ENCODE measurements around the gene TTC3. TPM values are rescaled to one million over a fixed set of nuclear protein-coding genes. Genes with fewer than 3 reads are reported as not detected.

The TTC3 gene
- total RNA-seq, 1 donor from 2014 or later, result 60.9 TPM

GRCh38 chr21:37063433-37063832 lies 9.6 kb upstream of the TTC3 start:
- Mint-ChIP-seq H3K27me3 (ENCODE audit: low read depth) (no peaks in the 10 kb centered on the region), H3K36me3 (ENCODE audit: low read depth) (peaks cover 10% of the 10 kb centered on the region), H3K4me1 (ENCODE audit: low read depth) (no peaks in the 10 kb centered on the region), H3K9me3 (no peaks in the 10 kb centered on the region), H3K27ac (no peak overlapping the region), H3K4me3 (ENCODE audit: low read depth) (no peak overlapping the region)
- DNase-seq (ENCODE audit: low spot score), result no peak
- intact Hi-C loops (cut with micrococcal nuclease), result no loop called here

GRCh38 chr21:37064841-37065240 lies 8.2 kb upstream of the TTC3 start:
- Mint-ChIP-seq H3K4me3 (ENCODE audit: low read depth) (no peak overlapping the region), H3K4me1 (ENCODE audit: low read depth) (peaks cover 4% of the 10 kb centered on the region), H3K9me3 (no peaks in the 10 kb centered on the region), H3K36me3 (ENCODE audit: low read depth) (peaks cover 20% of the 10 kb centered on the region), H3K27ac (peak overlapping the region; percentile 3), H3K27me3 (ENCODE audit: low read depth) (no peaks in the 10 kb centered on the region)
- DNase-seq (ENCODE audit: low spot score), result no peak
- intact Hi-C loops (cut with micrococcal nuclease), result no loop called here

GRCh38 chr21:37065561-37066177 lies 7.4 kb upstream of the TTC3 start:
- Mint-ChIP-seq H3K9me3 (no peaks in the 10 kb centered on the region), H3K36me3 (ENCODE audit: low read depth) (peaks cover 27% of the 10 kb centered on the region)

GRCh38 chr21:37071561-37072273 lies 1.3 kb upstream of the TTC3 start:
- Mint-ChIP-seq H3K27ac (peak overlapping the region; percentile 78), H3K9me3 (no peaks in the 10 kb centered on the region), H3K4me3 (ENCODE audit: low read depth) (peak overlapping the region; percentile 81), H3K27me3 (ENCODE audit: low read depth) (no peaks in the 10 kb centered on the region), H3K36me3 (ENCODE audit: low read depth) (peaks cover 36% of the 10 kb centered on the region), H3K4me1 (ENCODE audit: low read depth) (peaks cover 39% of the 10 kb centered on the region)
- DNase-seq (ENCODE audit: low spot score), result no peak
- intact Hi-C loops (cut with micrococcal nuclease), result loop anchor here (1.0 to 5.0 kb wide), 5 partner anchors 47 to 195 kb away; partner anchors contain the start of genes HLCS and VPS26C

More at GRCh38 chr21:37065561-37066177, 7.4 kb upstream of the TTC3 start:
- Mint-ChIP-seq H3K4me3 (ENCODE audit: low read depth) (no peak overlapping the region), H3K27ac (no peak overlapping the region), H3K4me1 (ENCODE audit: low read depth) (peaks cover 9% of the 10 kb centered on the region), H3K27me3 (ENCODE audit: low read depth) (no peaks in the 10 kb centered on the region)
- no peak for DNase-seq (ENCODE audit: low spot score)
- intact Hi-C loops (cut with micrococcal nuclease), result no loop called here

GRCh38 chr21:37072274-37072987 lies 623 bp upstream of the TTC3 start:
- peaks cover 35% of the 10 kb centered on the region for H3K36me3 Mint-ChIP-seq (ENCODE audit: low read depth)
- H3K27me3 Mint-ChIP-seq (ENCODE audit: low read depth), result no peaks in the 10 kb centered on the region
- intact Hi-C loops (cut with micrococcal nuclease), result loop anchor here (1.0 to 5.0 kb wide), 5 partner anchors 46 to 194 kb away; partner anchors contain the start of genes HLCS and VPS26C
- no peaks in the 10 kb centered on the region for H3K9me3 Mint-ChIP-seq
- peak overlapping the region; percentile 81 for H3K4me3 Mint-ChIP-seq (ENCODE audit: low read depth)
- no peak for DNase-seq (ENCODE audit: low spot score)
- H3K4me1 Mint-ChIP-seq (ENCODE audit: low read depth), result peaks cover 43% of the 10 kb centered on the region
- peak overlapping the region; percentile 78 for H3K27ac Mint-ChIP-seq

GRCh38 chr21:37073417-37074196 lies 553 bp downstream of the TTC3 start:
- peak overlapping the region; percentile 89 for H3K27ac Mint-ChIP-seq
- peak overlapping the region; percentile 90 for H3K4me3 Mint-ChIP-seq (ENCODE audit: low read depth)
- H3K9me3 Mint-ChIP-seq, result no peaks in the 10 kb centered on the region
- no peaks in the 10 kb centered on the region for H3K27me3 Mint-ChIP-seq (ENCODE audit: low read depth)
- peaks cover 26% of the 10 kb centered on the region for H3K36me3 Mint-ChIP-seq (ENCODE audit: low read depth)
- intact Hi-C loops (cut with micrococcal nuclease), result loop anchor here (1.0 to 5.0 kb wide), 5 partner anchors 45 to 293 kb away; partner anchors contain the start of genes DYRK1A and VPS26C
- peak; percentile 63 for DNase-seq (ENCODE audit: low spot score)
- peaks cover 50% of the 10 kb centered on the region for H3K4me1 Mint-ChIP-seq (ENCODE audit: low read depth)

GRCh38 chr21:37074197-37074510 lies 1.1 kb downstream of the TTC3 start:
- Mint-ChIP-seq H3K4me1 (ENCODE audit: low read depth) (peaks cover 51% of the 10 kb centered on the region), H3K27ac (peak overlapping the region; percentile 89), H3K27me3 (ENCODE audit: low read depth) (no peaks in the 10 kb centered on the region), H3K9me3 (no peaks in the 10 kb centered on the region), H3K4me3 (ENCODE audit: low read depth) (peak overlapping the region; percentile 90), H3K36me3 (ENCODE audit: low read depth) (peaks cover 21% of the 10 kb centered on the region)
- intact Hi-C loops (cut with micrococcal nuclease), result loop anchor here (5.0 kb wide), 1 partner anchor 87 kb away; no protein-coding TSS in a partner anchor
- DNase-seq (ENCODE audit: low spot score), result no peak

GRCh38 chr21:37074546-37074945 lies 1.5 kb downstream of the TTC3 start:
- Mint-ChIP-seq H3K4me3 (ENCODE audit: low read depth) (peak overlapping the region; percentile 90), H3K27ac (peak overlapping the region; percentile 89), H3K4me1 (ENCODE audit: low read depth) (peaks cover 50% of the 10 kb centered on the region), H3K36me3 (ENCODE audit: low read depth) (peaks cover 20% of the 10 kb centered on the region), H3K9me3 (no peaks in the 10 kb centered on the region), H3K27me3 (ENCODE audit: low read depth) (no peaks in the 10 kb centered on the region)
- no peak for DNase-seq (ENCODE audit: low spot score)
- intact Hi-C loops (cut with micrococcal nuclease), result loop anchor here (5.0 kb wide), 1 partner anchor 87 kb away; no protein-coding TSS in a partner anchor

GRCh38 chr21:37075214-37075770 lies 2.2 kb downstream of the TTC3 start:
- Mint-ChIP-seq H3K27ac (no peak overlapping the region), H3K4me3 (ENCODE audit: low read depth) (peak overlapping the region; percentile 52), H3K4me1 (ENCODE audit: low read depth) (peaks cover 47% of the 10 kb centered on the region), H3K36me3 (ENCODE audit: low read depth) (peaks cover 15% of the 10 kb centered on the region), H3K27me3 (ENCODE audit: low read depth) (no peaks in the 10 kb centered on the region), H3K9me3 (no peaks in the 10 kb centered on the region)
- DNase-seq (ENCODE audit: low spot score), result no peak
- intact Hi-C loops (cut with micrococcal nuclease), result no loop called here

GRCh38 chr21:37076087-37076850 lies 3.2 kb downstream of the TTC3 start:
- no peak overlapping the region for H3K27ac Mint-ChIP-seq
- H3K4me1 Mint-ChIP-seq (ENCODE audit: low read depth), result peaks cover 41% of the 10 kb centered on the region
- H3K27me3 Mint-ChIP-seq (ENCODE audit: low read depth), result no peaks in the 10 kb centered on the region
- H3K36me3 Mint-ChIP-seq (ENCODE audit: low read depth), result peaks cover 8% of the 10 kb centered on the region
- DNase-seq (ENCODE audit: low spot score), result no peak
- H3K9me3 Mint-ChIP-seq, result no peaks in the 10 kb centered on the region
- intact Hi-C loops (cut with micrococcal nuclease), result no loop called here
- H3K4me3 Mint-ChIP-seq (ENCODE audit: low read depth), result no peak overlapping the region

GRCh38 chr21:37077403-37077802 lies 4.3 kb downstream of the TTC3 start:
- intact Hi-C loops (cut with micrococcal nuclease), result no loop called here
- no peaks in the 10 kb centered on the region for H3K27me3 Mint-ChIP-seq (ENCODE audit: low read depth)
- no peaks in the 10 kb centered on the region for H3K9me3 Mint-ChIP-seq
- H3K36me3 Mint-ChIP-seq (ENCODE audit: low read depth), result peaks cover 3% of the 10 kb centered on the region
- H3K4me1 Mint-ChIP-seq (ENCODE audit: low read depth), result peaks cover 33% of the 10 kb centered on the region
- no peak overlapping the region for H3K27ac Mint-ChIP-seq
- DNase-seq (ENCODE audit: low spot score), result no peak
- H3K4me3 Mint-ChIP-seq (ENCODE audit: low read depth), result no peak overlapping the region

Data from activated T-helper 2 cell treated with anti-CD3 and anti-CD28 coated beads, Interferon-gamma antibody, Interleukin-2, Interleukin-4, amounts not matched to agents 10 μg/mL and 5 μg/mL and 100 μg/mL, durations not matched to agents 14 hours and 24 hours and 36 hours (primary cell).